Neural progenitor cell (in vitro differentiated cells): ENCODE data around the gene UGT1A10.

Source experiments
- EZH2 ChIP-seq: fragments of 200-600 bp; sonication (generic); IDR thresholded peaks from 2 replicates; pipeline ENCODE4 v1.6.1; 2017; ENCODE audit warnings: antibody characterized with exemption, mild to moderate bottlenecking, moderate library complexity
- TF ChIP-seq, protein P1 (sequence below): fragments of 200-600 bp; sonication (generic); IDR thresholded peaks from 2 replicates; pipeline ENCODE4 v1.5.1; 2017; ENCODE audit warnings: antibody characterized with exemption, mild to moderate bottlenecking

DNA sequence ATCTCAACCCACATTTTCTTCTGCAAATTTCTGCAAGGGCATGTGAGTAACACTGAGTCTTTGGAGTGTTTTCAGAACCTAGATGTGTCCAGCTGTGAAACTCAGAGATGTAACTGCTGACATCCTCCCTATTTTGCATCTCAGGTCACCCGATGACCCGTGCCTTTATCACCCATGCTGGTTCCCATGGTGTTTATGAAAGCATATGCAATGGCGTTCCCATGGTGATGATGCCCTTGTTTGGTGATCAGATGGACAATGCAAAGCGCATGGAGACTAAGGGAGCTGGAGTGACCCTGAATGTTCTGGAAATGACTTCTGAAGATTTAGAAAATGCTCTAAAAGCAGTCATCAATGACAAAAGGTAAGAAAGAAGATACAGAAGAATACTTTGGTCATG, 131.8 kb downstream of the UGT1A10 start:
- TF ChIP-seq, protein P1, sequence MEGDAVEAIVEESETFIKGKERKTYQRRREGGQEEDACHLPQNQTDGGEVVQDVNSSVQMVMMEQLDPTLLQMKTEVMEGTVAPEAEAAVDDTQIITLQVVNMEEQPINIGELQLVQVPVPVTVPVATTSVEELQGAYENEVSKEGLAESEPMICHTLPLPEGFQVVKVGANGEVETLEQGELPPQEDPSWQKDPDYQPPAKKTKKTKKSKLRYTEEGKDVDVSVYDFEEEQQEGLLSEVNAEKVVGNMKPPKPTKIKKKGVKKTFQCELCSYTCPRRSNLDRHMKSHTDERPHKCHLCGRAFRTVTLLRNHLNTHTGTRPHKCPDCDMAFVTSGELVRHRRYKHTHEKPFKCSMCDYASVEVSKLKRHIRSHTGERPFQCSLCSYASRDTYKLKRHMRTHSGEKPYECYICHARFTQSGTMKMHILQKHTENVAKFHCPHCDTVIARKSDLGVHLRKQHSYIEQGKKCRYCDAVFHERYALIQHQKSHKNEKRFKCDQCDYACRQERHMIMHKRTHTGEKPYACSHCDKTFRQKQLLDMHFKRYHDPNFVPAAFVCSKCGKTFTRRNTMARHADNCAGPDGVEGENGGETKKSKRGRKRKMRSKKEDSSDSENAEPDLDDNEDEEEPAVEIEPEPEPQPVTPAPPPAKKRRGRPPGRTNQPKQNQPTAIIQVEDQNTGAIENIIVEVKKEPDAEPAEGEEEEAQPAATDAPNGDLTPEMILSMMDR = no peak
- no peak for TF ChIP-seq EZH2
